Pons (tissue), 1 donor: ENCODE measurements around the gene ARHGEF12.
A peak's percentile ranks its signal among the peaks of the same experiment; 100 is the strongest.

Source experiments
- DNase-seq: peaks from one replicate; pipeline ENCODE4 v3.0.0-alpha.2; 2016; ENCODE audit warnings: low spot score

The ARHGEF12 gene

GRCh38 chr11:120316880-120317688 is 19.1 kb upstream of the ARHGEF12 start:
- DNase-seq: peak; percentile 19

- no peak for DNase-seq
Measured at GRCh38 chr11:120317689-120318480, 18.3 kb upstream of the ARHGEF12 start.

GRCh38 chr11:120318906-120319305 is 17.3 kb upstream of the ARHGEF12 start:
- no peak for DNase-seq

- DNase-seq: peak; percentile 53
Measured at GRCh38 chr11:120324932-120325810, 11.0 kb upstream of the ARHGEF12 start, which contains the start of gene TLCD5. TSS of gene TLCD5 (plus strand) at chr11:120325299. CDS start at chr11:120327442, 2,143 bp downstream.

GRCh38 chr11:120326228-120326627 is 10.0 kb upstream of the ARHGEF12 start:
- no peak for DNase-seq

GRCh38 chr11:120326845-120327281 is 9.3 kb upstream of the ARHGEF12 start:
- DNase-seq: no peak

GRCh38 chr11:120327311-120327710 is 8.9 kb upstream of the ARHGEF12 start:
- DNase-seq: no peak

- DNase-seq: no peak
Measured at GRCh38 chr11:120329556-120329955, 6.7 kb upstream of the ARHGEF12 start.

GRCh38 chr11:120330045-120330444 is 6.2 kb upstream of the ARHGEF12 start:
- no peak for DNase-seq

- no peak for DNase-seq
Measured at GRCh38 chr11:120331301-120331996, 4.8 kb upstream of the ARHGEF12 start.

- no peak for DNase-seq
Measured at GRCh38 chr11:120332822-120333716, 3.1 kb upstream of the ARHGEF12 start.

- no peak for DNase-seq
Measured at GRCh38 chr11:120333801-120334200, 2.4 kb upstream of the ARHGEF12 start.

- peak; percentile 41 for DNase-seq
Measured at GRCh38 chr11:120334332-120334731, 1.9 kb upstream of the ARHGEF12 start.

GRCh38 chr11:120334894-120335462 is 1.2 kb upstream of the ARHGEF12 start:
- peak; percentile 93 for DNase-seq

- no peak for DNase-seq
Measured at GRCh38 chr11:120335556-120335907, 681 bp upstream of the ARHGEF12 start.

- DNase-seq: peak; percentile 49
Measured at GRCh38 chr11:120336641-120337354, 585 bp downstream of the ARHGEF12 start.

- peak; percentile 23 for DNase-seq
Measured at GRCh38 chr11:120337355-120338106, 1.3 kb downstream of the ARHGEF12 start.

GRCh38 chr11:120338107-120338933 is 2.1 kb downstream of the ARHGEF12 start:
- peak; percentile 25 for DNase-seq
